Activated naive CD8-positive, alpha-beta T cell treated with anti-CD3 and anti-CD28 coated beads, Interleukin-2, amount 10 ng/mL, durations not matched to agents 7 days and 5 days (primary cell): ENCODE data around the gene SLC4A3. TPM values are rescaled to one million over a fixed set of nuclear protein-coding genes. Genes with fewer than 3 reads are reported as not detected.
"Not testable (repeated sequence)": the region's sequence is repeated elsewhere in the genome, so short reads cannot be mapped to it uniquely, and the experiment has no call there.

Experiments
- ATAC-seq: fragments of 150-1000 bp; cut with Tn5 transposase; one replicate; pipeline ENCODE4 v1.10.0; 2021; ENCODE audit warnings: low read depth, moderate library complexity
- POLR2A ChIA-PET: fragments of 350-600 bp; sonication (Branson Sonifier 250); formaldehyde crosslinking; loops from one replicate; lab custom pipeline; 2021; ENCODE audit warnings: antibody characterized with exemption; lab: Charles Lee
- DNase-seq: peaks from one replicate; pipeline ENCODE4 v3.0.0; 2021
- H3K27ac Mint-ChIP-seq: one replicate; pipeline ENCODE4 v1.8.0; 2022; ENCODE audit warnings: mild to moderate bottlenecking, mixed read lengths
- H3K27me3 Mint-ChIP-seq: one replicate; pipeline ENCODE4 v1.8.0; 2022; ENCODE audit warnings: mild to moderate bottlenecking, moderate library complexity, mixed read lengths
- H3K36me3 Mint-ChIP-seq: one replicate; pipeline ENCODE4 v1.8.0; 2021; ENCODE audit warnings: mild to moderate bottlenecking, mixed read lengths
- H3K4me1 Mint-ChIP-seq: one replicate; pipeline ENCODE4 v1.8.0; 2021; ENCODE audit warnings: mixed read lengths
- H3K4me3 Mint-ChIP-seq: one replicate; pipeline ENCODE4 v1.8.0; 2022; ENCODE audit warnings: mild to moderate bottlenecking, moderate library complexity, mixed read lengths
- H3K9me3 Mint-ChIP-seq: one replicate; pipeline ENCODE4 v1.8.0; 2021; ENCODE audit warnings: mixed read lengths
- total RNA-seq, 2 experiments: library from RNA; stranded (reverse); gene quantifications; one replicate each; pipeline ENCODE4 v1.2.3, GENCODE V29; 2021

SLC4A3 gene
- total RNA-seq, 2 experiments from 2014 or later: not detected

DNA sequence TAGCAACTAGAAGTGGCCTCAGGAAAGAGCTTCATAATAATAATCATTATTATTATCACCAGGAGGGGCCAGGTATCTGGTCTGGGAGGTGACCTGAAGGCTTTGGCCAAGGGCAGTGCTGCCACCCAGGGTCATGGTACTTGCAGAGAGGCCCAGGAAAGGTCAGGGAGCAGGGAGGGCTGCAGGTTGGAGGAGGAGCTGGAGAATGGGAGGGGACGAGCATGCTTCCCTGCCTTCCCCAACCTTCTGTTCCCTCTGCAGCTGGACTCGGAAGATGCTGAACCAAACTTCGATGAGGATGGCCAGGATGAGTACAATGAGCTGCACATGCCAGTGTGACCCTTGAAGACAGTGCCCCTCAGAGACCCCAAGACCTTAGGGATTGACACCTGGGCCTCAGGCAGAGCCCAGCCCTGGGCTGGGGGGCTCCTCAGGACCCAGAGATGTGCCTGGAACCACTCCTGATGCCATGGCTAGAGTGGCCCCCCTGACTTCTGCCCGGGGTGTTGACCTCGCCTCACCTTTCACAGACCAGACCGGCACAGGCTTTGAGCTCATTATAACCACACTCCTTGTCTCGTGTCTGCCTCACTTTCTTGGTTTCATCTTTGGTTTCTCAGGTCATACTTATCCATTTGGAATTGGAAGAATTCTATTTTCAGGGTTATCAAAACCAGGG is 14.1 kb downstream of the SLC4A3 start:
- no peak for ATAC-seq
- Mint-ChIP-seq H3K27ac (no peak overlapping the region), H3K27me3 (peaks cover 6% of the 10 kb centered on the region), H3K9me3 (no peaks in the 10 kb centered on the region), H3K4me1 (peaks cover 14% of the 10 kb centered on the region), H3K4me3 (no peak overlapping the region), H3K36me3 (no peaks in the 10 kb centered on the region)
- POLR2A ChIA-PET: no interaction called here
- DNase-seq: no peak

- peaks cover 8% of the 10 kb centered on the region for H3K27me3 Mint-ChIP-seq
- H3K4me3 Mint-ChIP-seq: no peak overlapping the region
- H3K4me1 Mint-ChIP-seq: peaks cover 14% of the 10 kb centered on the region
- H3K27ac Mint-ChIP-seq: no peak overlapping the region
- ATAC-seq: peak; percentile 21
- H3K36me3 Mint-ChIP-seq: no peaks in the 10 kb centered on the region
- DNase-seq: no peak
- H3K9me3 Mint-ChIP-seq: no peaks in the 10 kb centered on the region
- POLR2A ChIA-PET: no interaction called here
Measured at GRCh38 chr2:219642069-219642454, 14.6 kb downstream of the SLC4A3 start.

GRCh38 chr2:219642465-219643083 is 15.1 kb downstream of the SLC4A3 start:
- POLR2A ChIA-PET: no interaction called here
- peaks cover 14% of the 10 kb centered on the region for H3K27me3 Mint-ChIP-seq
- no peaks in the 10 kb centered on the region for H3K36me3 Mint-ChIP-seq
- peaks cover 14% of the 10 kb centered on the region for H3K4me1 Mint-ChIP-seq
- no peak overlapping the region for H3K27ac Mint-ChIP-seq
- no peak overlapping the region for H3K4me3 Mint-ChIP-seq
- peak; percentile 89 for DNase-seq
- peak; percentile 97 for ATAC-seq
- H3K9me3 Mint-ChIP-seq: no peaks in the 10 kb centered on the region

- no peak overlapping the region for H3K27ac Mint-ChIP-seq
- POLR2A ChIA-PET: no interaction called here
Measured at GRCh38 chr2:219643084-219643473, 15.6 kb downstream of the SLC4A3 start.

GRCh38 chr2:219643788-219644398 is 16.5 kb downstream of the SLC4A3 start:
- Mint-ChIP-seq H3K9me3 (no peaks in the 10 kb centered on the region), H3K27me3 (peaks cover 21% of the 10 kb centered on the region), H3K4me1 (peaks cover 11% of the 10 kb centered on the region), H3K36me3 (no peaks in the 10 kb centered on the region), H3K4me3 (no peak overlapping the region), H3K27ac (no peak overlapping the region)
- DNase-seq (no peak), ATAC-seq (no peak)
- POLR2A ChIA-PET: no interaction called here

More at GRCh38 chr2:219643084-219643473, 15.6 kb downstream of the SLC4A3 start:
- no peak for DNase-seq
- H3K27me3 Mint-ChIP-seq: peaks cover 17% of the 10 kb centered on the region
- H3K9me3 Mint-ChIP-seq: no peaks in the 10 kb centered on the region
- H3K4me1 Mint-ChIP-seq: peaks cover 14% of the 10 kb centered on the region
- no peak overlapping the region for H3K4me3 Mint-ChIP-seq
- ATAC-seq: no peak
- H3K36me3 Mint-ChIP-seq: no peaks in the 10 kb centered on the region

DNA sequence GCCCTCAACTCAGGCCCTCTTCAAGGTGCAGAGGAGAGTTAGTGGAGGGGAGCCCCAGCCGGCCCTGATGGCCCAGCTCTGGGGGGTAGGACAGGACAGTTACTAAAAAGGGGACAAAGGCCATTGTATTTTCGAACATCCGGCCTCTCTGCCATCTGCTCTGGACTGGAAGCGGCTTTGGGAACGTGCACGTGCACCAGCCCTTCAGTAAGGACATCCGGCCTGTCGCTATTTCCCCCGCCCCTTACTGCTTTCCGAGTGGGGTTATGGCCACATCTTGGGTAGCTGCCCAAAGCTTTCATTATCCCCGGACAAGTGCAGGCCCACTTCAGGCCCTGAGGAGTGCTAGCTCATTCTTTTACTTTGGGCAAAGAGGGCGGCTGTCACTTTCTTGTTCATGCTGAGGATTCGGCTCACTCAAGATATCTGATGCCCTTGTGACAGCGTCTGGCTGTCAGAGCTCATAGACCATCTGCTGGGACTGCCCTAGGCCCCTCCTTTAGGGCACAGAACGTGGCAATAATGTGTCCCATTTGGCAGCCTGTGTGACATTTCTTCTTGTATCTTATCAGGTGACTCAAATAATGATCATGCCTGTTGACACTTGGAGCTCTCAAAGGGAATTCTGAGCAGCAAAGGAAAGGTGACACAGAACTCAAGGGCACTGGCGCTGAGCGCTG is 17.5 kb downstream of the SLC4A3 start:
- POLR2A ChIA-PET: no interaction called here
- H3K27me3 Mint-ChIP-seq: peaks cover 30% of the 10 kb centered on the region
- H3K36me3 Mint-ChIP-seq: no peaks in the 10 kb centered on the region
- no peak overlapping the region for H3K4me3 Mint-ChIP-seq
- ATAC-seq (no peak), DNase-seq (no peak)
- H3K27ac Mint-ChIP-seq: no peak overlapping the region
- H3K4me1 Mint-ChIP-seq: peaks cover 8% of the 10 kb centered on the region
- H3K9me3 Mint-ChIP-seq: no peaks in the 10 kb centered on the region

- no peaks in the 10 kb centered on the region for H3K36me3 Mint-ChIP-seq
- H3K4me3 Mint-ChIP-seq: no peak overlapping the region
- no peak overlapping the region for H3K27ac Mint-ChIP-seq
- H3K9me3 Mint-ChIP-seq: no peaks in the 10 kb centered on the region
- POLR2A ChIA-PET: no interaction called here
- H3K27me3 Mint-ChIP-seq: peaks cover 32% of the 10 kb centered on the region
- H3K4me1 Mint-ChIP-seq: peaks cover 8% of the 10 kb centered on the region
- ATAC-seq (no peak), DNase-seq (no peak)
Measured at GRCh38 chr2:219645631-219646527, 18.4 kb downstream of the SLC4A3 start.

GRCh38 chr2:219648176-219648575 is 20.7 kb downstream of the SLC4A3 start:
- peaks cover 45% of the 10 kb centered on the region for H3K27me3 Mint-ChIP-seq
- H3K27ac Mint-ChIP-seq: no peak overlapping the region
- no peaks in the 10 kb centered on the region for H3K9me3 Mint-ChIP-seq
- H3K4me1 Mint-ChIP-seq: no peaks in the 10 kb centered on the region
- no peak overlapping the region for H3K4me3 Mint-ChIP-seq
- H3K36me3 Mint-ChIP-seq: no peaks in the 10 kb centered on the region
- POLR2A ChIA-PET: no interaction called here
- DNase-seq: no peak
- ATAC-seq: no peak

- Mint-ChIP-seq H3K36me3 (no peaks in the 10 kb centered on the region), H3K9me3 (no peaks in the 10 kb centered on the region), H3K27ac (no peak overlapping the region), H3K4me1 (no peaks in the 10 kb centered on the region), H3K27me3 (peaks cover 52% of the 10 kb centered on the region), H3K4me3 (no peak overlapping the region)
- ATAC-seq: no peak
- no peak for DNase-seq
- POLR2A ChIA-PET: no interaction called here
Measured at GRCh38 chr2:219648963-219649362, 21.5 kb downstream of the SLC4A3 start.

DNA sequence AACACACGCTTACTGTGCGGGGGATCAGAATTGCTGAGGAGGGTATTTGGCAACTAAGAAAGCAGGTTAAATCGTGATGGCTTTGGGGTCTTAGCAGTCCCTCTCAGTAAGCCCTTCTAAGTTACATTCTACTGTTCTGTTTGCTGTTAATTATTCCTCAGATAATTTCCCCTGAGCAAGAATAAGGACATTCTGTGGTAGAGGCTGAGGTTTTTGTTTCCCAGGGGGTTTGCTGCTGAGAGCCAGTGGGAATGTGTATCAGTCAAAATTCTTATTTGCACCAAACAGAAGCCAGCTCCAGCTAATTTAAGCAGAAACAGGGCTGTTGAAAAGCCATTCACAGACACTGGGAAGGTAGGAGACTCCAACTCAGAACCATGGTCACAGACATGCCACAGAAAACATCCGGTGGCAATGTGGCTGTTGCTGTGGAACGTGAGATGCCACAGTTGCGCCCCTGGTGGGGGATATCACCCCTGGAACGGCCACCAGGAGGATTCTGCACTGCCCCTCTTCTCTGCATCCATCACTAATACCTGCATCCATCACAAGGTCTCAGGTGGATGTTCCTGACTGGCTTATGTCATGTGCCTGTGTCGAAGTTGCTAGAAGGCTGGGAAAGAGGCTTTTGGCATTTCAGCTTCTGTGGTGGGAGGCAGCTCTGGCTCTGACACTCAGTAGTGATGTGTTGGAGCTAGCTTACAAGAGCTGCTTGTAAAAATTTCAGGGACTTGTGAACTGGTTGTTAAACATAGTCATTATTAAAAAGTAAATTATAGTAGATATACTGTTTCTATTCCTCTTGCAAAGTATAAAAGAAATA is 23.2 kb downstream of the SLC4A3 start:
- Mint-ChIP-seq H3K4me1 (no peaks in the 10 kb centered on the region), H3K4me3 (no peak overlapping the region), H3K9me3 (no peaks in the 10 kb centered on the region), H3K36me3 (no peaks in the 10 kb centered on the region), H3K27me3 (peaks cover 61% of the 10 kb centered on the region), H3K27ac (no peak overlapping the region)
- POLR2A ChIA-PET: no interaction called here
- no peak for ATAC-seq
- no peak for DNase-seq

- H3K4me3 Mint-ChIP-seq, H3K27ac Mint-ChIP-seq, H3K4me1 Mint-ChIP-seq, POLR2A ChIA-PET, ATAC-seq, H3K9me3 Mint-ChIP-seq, DNase-seq, H3K36me3 Mint-ChIP-seq: not testable (repeated sequence)
- peaks cover 66% of the 10 kb centered on the region for H3K27me3 Mint-ChIP-seq
Measured at GRCh38 chr2:219651656-219652055, 24.2 kb downstream of the SLC4A3 start.

- POLR2A ChIA-PET: interaction anchor here (0.7 kb wide), 1 partner anchor 84 kb away, joined by 4 read pairs; no protein-coding TSS in a partner anchor
- Mint-ChIP-seq H3K4me3 (no peak overlapping the region), H3K4me1 (no peaks in the 10 kb centered on the region), H3K36me3 (no peaks in the 10 kb centered on the region), H3K27me3 (peaks cover 56% of the 10 kb centered on the region), H3K9me3 (no peaks in the 10 kb centered on the region), H3K27ac (no peak overlapping the region)
- ATAC-seq: no peak
- DNase-seq: no peak
Measured at GRCh38 chr2:219656526-219656925, 29.1 kb downstream of the SLC4A3 start.
